ENCODE results near the gene HNRNPH3.
A peak's percentile ranks its signal among the peaks of the same experiment; 100 is the strongest.

HNRNPH3 gene

GRCh38 chr10:68330852-68331454 is 911 bp upstream of the HNRNPH3 start:
- DNase-seq (ENCODE audit: low spot score): no peak
- no peak for TF ChIP-seq CTCF (conservative IDR thresholded peaks at IDR 0.05; ENCODE audit: low read depth)
- peak overlapping the region; percentile 96 for H3K27ac ChIP-seq
- POLR2A ChIA-PET (ENCODE audit: low non-redundant PET): no interaction called here
- CTCF ChIA-PET: no interaction called here

DNA sequence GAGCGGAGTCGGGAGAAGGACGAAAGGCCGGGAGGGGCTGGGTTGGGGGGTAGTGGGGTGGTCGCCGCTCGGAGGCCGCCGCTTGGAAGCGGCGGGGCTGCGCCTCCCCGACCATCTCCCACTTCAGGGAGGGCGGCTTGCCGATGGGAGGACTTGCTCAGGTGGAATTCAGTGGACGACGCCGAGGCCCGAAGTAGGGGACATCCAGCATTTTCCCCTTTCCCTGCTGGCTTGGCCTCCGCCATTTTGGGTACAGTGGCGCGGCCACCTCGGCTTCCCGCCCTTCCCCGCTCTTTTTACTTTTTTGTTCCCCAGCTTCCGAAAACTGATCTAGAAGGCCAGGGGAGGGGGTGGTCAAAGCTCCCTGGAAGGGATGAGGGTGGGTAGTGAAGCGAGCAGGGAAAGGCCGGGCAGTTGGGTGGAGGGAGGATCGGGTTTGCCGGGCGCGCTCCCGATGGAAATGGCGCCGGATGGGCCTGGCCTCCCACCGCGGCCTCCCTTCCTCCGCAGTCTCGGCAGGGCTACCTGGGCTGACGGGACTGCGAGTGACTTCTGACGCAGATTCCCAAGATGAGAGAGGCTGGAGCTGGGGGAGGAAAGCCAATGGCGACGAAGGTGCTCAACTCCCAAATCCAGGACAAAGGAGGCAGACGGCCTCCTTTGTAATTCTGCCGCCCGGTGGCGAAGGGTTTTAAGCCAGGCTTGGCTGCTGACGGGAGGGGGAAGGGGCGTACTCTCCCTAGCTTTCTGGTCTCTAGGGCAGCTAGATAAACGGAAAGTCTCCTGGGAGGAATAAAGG is 594 bp downstream of the HNRNPH3 start, which contains the start of gene PBLD:
TSS of gene PBLD (minus strand) at position 670 of the 799 bp plus-strand sequence. CDS start 26,084 bp downstream, outside the sequence.
- peak; percentile 50 for TF ChIP-seq CTCF (conservative IDR thresholded peaks at IDR 0.05; ENCODE audit: low read depth)
- DNase-seq (ENCODE audit: low spot score): peak; percentile 66
- POLR2A ChIA-PET (ENCODE audit: low non-redundant PET): interaction anchor here (0.6 to 0.7 kb wide), 4 partner anchors 261 to 605 kb away, joined by 3 to 6 read pairs (median 4); no protein-coding TSS in a partner anchor
- H3K27ac ChIP-seq: peak within 1 kb of the TSS; percentile 96
- CTCF ChIA-PET: interaction anchor here (0.5 to 1.1 kb wide), 5 partner anchors 16 to 282 kb away, joined by 3 to 8 read pairs (median 3); no protein-coding TSS in a partner anchor

DNA sequence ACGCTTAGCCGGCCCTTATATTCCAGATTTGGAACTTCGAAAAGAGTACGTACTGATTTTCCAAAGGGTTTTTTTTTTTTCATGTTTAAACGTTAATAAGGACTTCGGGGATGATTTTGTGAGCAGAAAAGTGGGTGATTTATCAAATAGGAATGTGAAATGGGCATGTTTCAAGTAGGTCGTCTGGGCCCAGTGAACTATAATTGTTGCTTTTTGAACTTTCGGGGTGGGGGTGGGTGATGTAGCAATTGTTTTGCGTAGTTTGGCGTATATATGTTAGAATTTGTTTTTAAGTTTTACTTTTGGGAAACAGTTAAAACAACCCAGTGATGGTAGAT is 1.2 kb downstream of the HNRNPH3 start:
- POLR2A ChIA-PET (ENCODE audit: low non-redundant PET): interaction anchor here (0.6 to 0.7 kb wide), 2 partner anchors 429 to 570 kb away, joined by 3 read pairs; no protein-coding TSS in a partner anchor
- peak; percentile 9; the same call in 1 of the 2 replicates for TF ChIP-seq CTCF (conservative IDR thresholded peaks at IDR 0.05; ENCODE audit: low read depth)
- no peak for DNase-seq (ENCODE audit: low spot score)
- CTCF ChIA-PET: interaction anchor here (0.7 to 1.1 kb wide), 2 partner anchors 16 to 120 kb away, joined by 3 to 7 read pairs; no protein-coding TSS in a partner anchor
- peak overlapping the region; percentile 96 for H3K27ac ChIP-seq

GRCh38 chr10:68333440-68334431 is 1.9 kb downstream of the HNRNPH3 start:
- no peak overlapping the region for H3K27ac ChIP-seq
- CTCF ChIA-PET: interaction anchor here (0.6 to 1.1 kb wide), 3 partner anchors 15 to 120 kb away, joined by 3 to 7 read pairs (median 5); no protein-coding TSS in a partner anchor
- TF ChIP-seq CTCF (conservative IDR thresholded peaks at IDR 0.05; ENCODE audit: low read depth): no peak
- POLR2A ChIA-PET (ENCODE audit: low non-redundant PET): no interaction called here
- no peak for DNase-seq (ENCODE audit: low spot score)

- CTCF ChIA-PET: interaction anchor here (0.6 to 0.7 kb wide), 2 partner anchors 17 to 112 kb away, joined by 4 to 5 read pairs; no protein-coding TSS in a partner anchor
- POLR2A ChIA-PET (ENCODE audit: low non-redundant PET): no interaction called here
- no peak for TF ChIP-seq CTCF (conservative IDR thresholded peaks at IDR 0.05; ENCODE audit: low read depth)
- no peak overlapping the region for H3K27ac ChIP-seq
- DNase-seq (ENCODE audit: low spot score): no peak
These were observed 3.0 kb downstream of the HNRNPH3 start for GRCh38 chr10:68334672-68335467.

All from RWPE1 (cell line).